Hypothalamus (tissue), 51 donors: ENCODE data around the gene PHEX.
A peak's percentile ranks its signal among the peaks of the same experiment; 100 is the strongest.
"Not testable (repeated sequence)": the region's sequence is repeated elsewhere in the genome, so short reads cannot be mapped to it uniquely, and the experiment has no call there.

Experiments used
- DNase-seq, 51 donors: peaks; one replicate each; lab custom pipeline; 2025; lab: John Stamatoyannopoulos, UW

Gene PHEX

GRCh38 chrX:22203186-22203585, 171.1 kb downstream of the PHEX start:
- DNase-seq: no peak

GRCh38 chrX:22206781-22207180, 174.7 kb downstream of the PHEX start:
- DNase-seq: no peak

GRCh38 chrX:22220941-22221340, 188.8 kb downstream of the PHEX start:
- DNase-seq: no peak

GRCh38 chrX:22234380-22234779, 202.3 kb downstream of the PHEX start:
- no peak for DNase-seq

GRCh38 chrX:22237479-22237878, 205.4 kb downstream of the PHEX start:
- DNase-seq: no peak

- no peak for DNase-seq
Measured at GRCh38 chrX:22246620-22247019, 214.5 kb downstream of the PHEX start.

GRCh38 chrX:22247169-22247568, 215.0 kb downstream of the PHEX start:
- no peak for DNase-seq

GRCh38 chrX:22248401-22248800, 216.3 kb downstream of the PHEX start:
- DNase-seq: no peak

- DNase-seq: no peak
Measured at GRCh38 chrX:22249371-22249770, 217.2 kb downstream of the PHEX start.

GRCh38 chrX:22268706-22269105, 236.6 kb downstream of the PHEX start:
- no peak for DNase-seq

GRCh38 chrX:22272613-22273012, 240.5 kb downstream of the PHEX start, which contains the start of gene CBLL2:
Gene CBLL2 (plus strand): TSS chrX:22272913. CDS start chrX:22272992, 79 bp downstream.
- no peak for DNase-seq

GRCh38 chrX:22273714-22274317, 241.7 kb downstream of the PHEX start:
- no peak for DNase-seq

GRCh38 chrX:22276781-22277180, 244.7 kb downstream of the PHEX start:
- DNase-seq: no peak

- DNase-seq: no peak
Measured at GRCh38 chrX:22278375-22278774, 246.2 kb downstream of the PHEX start.

- not testable (repeated sequence) for DNase-seq
Measured at GRCh38 chrX:22289209-22289608, 257.1 kb downstream of the PHEX start.

GRCh38 chrX:22296871-22297270, 264.7 kb downstream of the PHEX start:
- no peak for DNase-seq

GRCh38 chrX:22300130-22300529, 268.0 kb downstream of the PHEX start:
- DNase-seq: peak in 5 of 51 donors; percentile 0 to 8 (median 3)
